ENCODE measurements around the gene LPXN. TPM values are rescaled to one million over a fixed set of nuclear protein-coding genes. Genes with fewer than 3 reads are reported as not detected.

Gene LPXN
- total and polyA plus RNA-seq, 2 donors (not counting 3 experiments of a cell fraction or from before 2014, with no cell fraction given), result 6.2 TPM

- H3K9ac ChIP-seq (replicated peaks; ENCODE audit: extremely low read depth, insufficient read depth, low read length), result no peak overlapping the region
- no peaks in the 10 kb centered on the region for H3K9me3 ChIP-seq (replicated peaks; ENCODE audit: control insufficient read depth, insufficient read depth, low read length)
- H3K36me3 ChIP-seq (ENCODE audit: control insufficient read depth in 2 of 2, extremely low read depth in 1 of 2, insufficient read depth in 2 of 2, low read length in 2 of 2), result peaks cover 0 to 4% of the 10 kb centered on the region in 2 experiments
- no peak for DNase-seq (ENCODE audit: low read depth, low spot score)
- CTCF ChIA-PET, result interaction anchor here (1.8 to 2.7 kb wide), 2 partner anchors 8 to 28 kb away, joined by 4 to 11 read pairs; no protein-coding TSS in a partner anchor
- H3K27me3 ChIP-seq (ENCODE audit: control insufficient read depth in 2 of 2, insufficient read depth in 2 of 2, low read length in 2 of 2), result no peaks in the 10 kb centered on the region
- TF ChIP-seq EZH2 (IDR thresholded peaks at IDR 0.05; ENCODE audit: borderline replicate concordance, low read depth, low read length, severe bottlenecking) (no peak), JUN (IDR thresholded peaks at IDR 0.05; ENCODE audit: borderline replicate concordance, insufficient read depth, insufficient read length, low read depth) (no peak), FOS (IDR thresholded peaks at IDR 0.05; ENCODE audit: borderline replicate concordance, insufficient read depth, low read length) (no peak), CTCF (IDR thresholded peaks at IDR 0.05; ENCODE audit: extremely low read depth in 1 of 2, insufficient read depth in 1 of 2, low read depth in 1 of 2, low read length in 2 of 2) (no peak), POLR2AphosphoS5 (IDR thresholded peaks at IDR 0.05; ENCODE audit: insufficient read depth, low read depth, low read length) (no peak), GATA2 (IDR thresholded peaks at IDR 0.05; ENCODE audit: insufficient read depth, insufficient read length, low read depth, low read length) (no peak), MYC (IDR thresholded peaks at IDR 0.05; ENCODE audit: low read depth, low read length) (no peak), POLR2A (IDR thresholded peaks at IDR 0.05; ENCODE audit: low read depth, low read length) (no peak)
- TF ChIP-seq, protein P1, sequence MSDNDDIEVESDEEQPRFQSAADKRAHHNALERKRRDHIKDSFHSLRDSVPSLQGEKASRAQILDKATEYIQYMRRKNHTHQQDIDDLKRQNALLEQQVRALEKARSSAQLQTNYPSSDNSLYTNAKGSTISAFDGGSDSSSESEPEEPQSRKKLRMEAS (IDR thresholded peaks at IDR 0.05; ENCODE audit: insufficient read depth, insufficient read length), result no peak
- no peak overlapping the region for H3K4me2 ChIP-seq (ENCODE audit: insufficient read depth, low read length)
- intact Hi-C loops (cut with micrococcal nuclease) (no loop called here), dilution Hi-C loops (cut with MboI; ENCODE audit: extremely low pct_ligation_motif_present, low sequenced_read_pairs) (no loop called here)
- H3K79me2 ChIP-seq (ENCODE audit: control insufficient read depth, insufficient read depth, low read length), result peaks cover 92% of the 10 kb centered on the region
- POLR2A ChIA-PET, result no interaction called here
- H3K9me1 ChIP-seq (replicated peaks; ENCODE audit: control insufficient read depth, extremely low read depth, insufficient read depth, low read length), result no peaks in the 10 kb centered on the region
- no peak overlapping the region for H2AFZ ChIP-seq (ENCODE audit: low read depth, low read length)
- BruUV-seq (replicated peaks), result no TSS peak
- H3K27ac ChIP-seq (ENCODE audit: insufficient read depth, low read depth, low read length), result no peak overlapping the region
- FAIRE-seq, result no peak
- H3K4me1 ChIP-seq (ENCODE audit: control insufficient read depth, extremely low read depth, insufficient read depth, low read length), result no peaks in the 10 kb centered on the region
- H4K20me1 ChIP-seq (replicated peaks; ENCODE audit: control insufficient read depth, extremely low read depth, insufficient read depth, low read length), result peaks cover 2% of the 10 kb centered on the region
- no peak overlapping the region for H3K4me3 ChIP-seq (replicated peaks in 1 of 3; ENCODE audit: insufficient read depth in 1 of 3, low read depth in 1 of 3, low read length in 3 of 3)
Observed at GRCh38 chr11:58596621-58597020, 21.0 kb upstream of the LPXN start.

Measured in endothelial cell of umbilical vein (primary cell).